ENCODE measurements around the gene SERINC1. TPM values are rescaled to one million over a fixed set of nuclear protein-coding genes. Genes with fewer than 3 reads are reported as not detected.

Gene SERINC1
- total RNA-seq, 1 experiment from 2014 or later = 72.2 TPM

GRCh38 chr6:122406187-122406586, 65.4 kb downstream of the SERINC1 start:
- Mint-ChIP-seq H3K36me3 (ENCODE audit: insufficient read depth, unreplicated experiment) (peaks cover 2% of the 10 kb centered on the region), H3K4me1 (ENCODE audit: low read depth, unreplicated experiment) (peaks cover under 1% of the 10 kb centered on the region), H3K27me3 (ENCODE audit: insufficient read depth, unreplicated experiment) (no peaks in the 10 kb centered on the region), H3K27ac (ENCODE audit: unreplicated experiment) (peak overlapping the region; percentile 34), H3K4me3 (ENCODE audit: unreplicated experiment) (no peak overlapping the region), H3K9me3 (ENCODE audit: unreplicated experiment) (no peaks in the 10 kb centered on the region)
- POLR2A ChIA-PET = no interaction called here
- BruUV-seq (replicated peaks) = no TSS peak
- no peak for DNase-seq
- Histone ChIP-seq H3K27me3 (replicated peaks; ENCODE audit: control insufficient read depth, insufficient read depth, low read length) (no peaks in the 10 kb centered on the region), H3K36me3 (ENCODE audit: control insufficient read depth, insufficient read depth, low read length) (no peaks in the 10 kb centered on the region), H3K9me3 (no peaks in the 10 kb centered on the region), H3K4me3 (ENCODE audit: low read depth, low read length) (no peak overlapping the region), H3K4me1 (0 out of 2 replicates have a peak, but pooled peaks cover under 1% of the 10 kb centered on the region)
- TF ChIP-seq, protein P1, sequence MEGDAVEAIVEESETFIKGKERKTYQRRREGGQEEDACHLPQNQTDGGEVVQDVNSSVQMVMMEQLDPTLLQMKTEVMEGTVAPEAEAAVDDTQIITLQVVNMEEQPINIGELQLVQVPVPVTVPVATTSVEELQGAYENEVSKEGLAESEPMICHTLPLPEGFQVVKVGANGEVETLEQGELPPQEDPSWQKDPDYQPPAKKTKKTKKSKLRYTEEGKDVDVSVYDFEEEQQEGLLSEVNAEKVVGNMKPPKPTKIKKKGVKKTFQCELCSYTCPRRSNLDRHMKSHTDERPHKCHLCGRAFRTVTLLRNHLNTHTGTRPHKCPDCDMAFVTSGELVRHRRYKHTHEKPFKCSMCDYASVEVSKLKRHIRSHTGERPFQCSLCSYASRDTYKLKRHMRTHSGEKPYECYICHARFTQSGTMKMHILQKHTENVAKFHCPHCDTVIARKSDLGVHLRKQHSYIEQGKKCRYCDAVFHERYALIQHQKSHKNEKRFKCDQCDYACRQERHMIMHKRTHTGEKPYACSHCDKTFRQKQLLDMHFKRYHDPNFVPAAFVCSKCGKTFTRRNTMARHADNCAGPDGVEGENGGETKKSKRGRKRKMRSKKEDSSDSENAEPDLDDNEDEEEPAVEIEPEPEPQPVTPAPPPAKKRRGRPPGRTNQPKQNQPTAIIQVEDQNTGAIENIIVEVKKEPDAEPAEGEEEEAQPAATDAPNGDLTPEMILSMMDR (IDR thresholded peaks at IDR 0.05; ENCODE audit: insufficient read depth in 1 of 2, low read depth in 1 of 2, low read length in 1 of 2, severe bottlenecking in 1 of 2, unreplicated experiment in 1 of 2) = no peak
- CTCF ChIA-PET = no interaction called here
- intact Hi-C loops (cut with micrococcal nuclease; ENCODE audit: unreplicated experiment) = no loop called here

DNA sequence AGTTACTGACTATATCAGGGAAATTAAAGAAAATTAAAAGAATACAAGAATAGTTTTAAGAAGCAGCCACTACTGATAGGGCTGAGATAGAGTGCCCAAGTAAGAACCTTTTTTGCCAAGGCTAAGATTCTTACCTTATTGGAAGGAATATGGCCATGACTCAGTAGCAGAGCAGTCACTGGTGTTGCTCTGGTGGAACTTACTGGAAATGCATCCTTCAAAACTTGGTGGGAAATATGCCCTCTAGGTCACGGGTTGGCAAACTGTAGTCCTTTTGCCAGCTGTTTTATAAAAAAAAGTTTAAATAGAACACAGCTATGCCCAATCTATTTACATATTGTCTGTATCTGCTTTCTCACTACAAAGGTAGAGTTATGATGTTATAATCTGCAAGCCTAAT, 66.2 kb downstream of the SERINC1 start:
- H3K4me3 Mint-ChIP-seq (ENCODE audit: unreplicated experiment) = no peak overlapping the region
- H3K9me3 Mint-ChIP-seq (ENCODE audit: unreplicated experiment) = no peaks in the 10 kb centered on the region
- ChIA-PET CTCF (no interaction called here), POLR2A (no interaction called here)
- Histone ChIP-seq H3K27me3 (replicated peaks; ENCODE audit: control insufficient read depth, insufficient read depth, low read length) (no peaks in the 10 kb centered on the region), H3K4me3 (ENCODE audit: low read depth, low read length) (no peak overlapping the region), H3K9me3 (no peaks in the 10 kb centered on the region), H3K4me1 (0 out of 2 replicates have a peak, but pooled peaks cover 7% of the 10 kb centered on the region), H3K36me3 (ENCODE audit: control insufficient read depth, insufficient read depth, low read length) (no peaks in the 10 kb centered on the region)
- TF ChIP-seq, protein P1 (IDR thresholded peaks at IDR 0.05; ENCODE audit: insufficient read depth in 1 of 2, low read depth in 1 of 2, low read length in 1 of 2, severe bottlenecking in 1 of 2, unreplicated experiment in 1 of 2) = no peak
- H3K27ac Mint-ChIP-seq (ENCODE audit: unreplicated experiment) = no peak overlapping the region
- peaks cover 8% of the 10 kb centered on the region for H3K4me1 Mint-ChIP-seq (ENCODE audit: low read depth, unreplicated experiment)
- no peaks in the 10 kb centered on the region for H3K36me3 Mint-ChIP-seq (ENCODE audit: insufficient read depth, unreplicated experiment)
- DNase-seq = no peak
- intact Hi-C loops (cut with micrococcal nuclease; ENCODE audit: unreplicated experiment) = no loop called here
- H3K27me3 Mint-ChIP-seq (ENCODE audit: insufficient read depth, unreplicated experiment) = no peaks in the 10 kb centered on the region
- BruUV-seq (replicated peaks) = no TSS peak

DNA sequence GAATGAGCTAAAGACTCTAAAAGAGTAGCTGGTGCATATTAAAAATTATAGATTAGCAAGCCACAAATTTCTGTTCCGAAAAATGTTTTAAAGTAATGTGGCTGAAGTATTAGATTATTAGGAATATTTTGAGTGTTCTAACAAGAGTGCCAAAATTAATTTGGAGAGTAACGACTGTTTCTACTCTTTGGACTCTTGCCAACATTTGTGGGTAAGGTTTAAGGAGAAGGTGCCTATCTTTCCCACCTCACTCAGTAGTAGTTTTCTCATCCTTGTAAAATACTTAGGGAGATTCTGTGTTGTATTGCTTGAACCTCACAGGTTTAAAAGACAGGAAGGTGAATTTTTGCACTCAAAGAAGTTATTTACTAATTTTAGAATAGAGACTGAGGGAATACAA, 67.2 kb downstream of the SERINC1 start:
- Histone ChIP-seq H3K4me1 (0 out of 2 replicates have a peak, but pooled peaks cover 7% of the 10 kb centered on the region), H3K27me3 (replicated peaks; ENCODE audit: control insufficient read depth, insufficient read depth, low read length) (no peaks in the 10 kb centered on the region), H3K9me3 (no peaks in the 10 kb centered on the region), H3K4me3 (ENCODE audit: low read depth, low read length) (no peak overlapping the region), H3K36me3 (ENCODE audit: control insufficient read depth, insufficient read depth, low read length) (no peaks in the 10 kb centered on the region)
- no peaks in the 10 kb centered on the region for H3K27me3 Mint-ChIP-seq (ENCODE audit: insufficient read depth, unreplicated experiment)
- no peaks in the 10 kb centered on the region for H3K9me3 Mint-ChIP-seq (ENCODE audit: unreplicated experiment)
- H3K36me3 Mint-ChIP-seq (ENCODE audit: insufficient read depth, unreplicated experiment) = no peaks in the 10 kb centered on the region
- POLR2A ChIA-PET = no interaction called here
- H3K4me3 Mint-ChIP-seq (ENCODE audit: unreplicated experiment) = no peak overlapping the region
- CTCF ChIA-PET = interaction anchor here (0.7 kb wide), 1 partner anchor 48 kb away, joined by 5 read pairs; no protein-coding TSS in a partner anchor
- intact Hi-C loops (cut with micrococcal nuclease; ENCODE audit: unreplicated experiment) = no loop called here
- H3K4me1 Mint-ChIP-seq (ENCODE audit: low read depth, unreplicated experiment) = peaks cover 8% of the 10 kb centered on the region
- no peak overlapping the region for H3K27ac Mint-ChIP-seq (ENCODE audit: unreplicated experiment)
- DNase-seq = no peak
- no TSS peak for BruUV-seq (replicated peaks)
- TF ChIP-seq, protein P1 (IDR thresholded peaks at IDR 0.05; ENCODE audit: insufficient read depth in 1 of 2, low read depth in 1 of 2, low read length in 1 of 2, severe bottlenecking in 1 of 2, unreplicated experiment in 1 of 2) = no peak

Measured in Caco-2 (cell line).